ENCODE data around the gene CEP83.

DNA sequence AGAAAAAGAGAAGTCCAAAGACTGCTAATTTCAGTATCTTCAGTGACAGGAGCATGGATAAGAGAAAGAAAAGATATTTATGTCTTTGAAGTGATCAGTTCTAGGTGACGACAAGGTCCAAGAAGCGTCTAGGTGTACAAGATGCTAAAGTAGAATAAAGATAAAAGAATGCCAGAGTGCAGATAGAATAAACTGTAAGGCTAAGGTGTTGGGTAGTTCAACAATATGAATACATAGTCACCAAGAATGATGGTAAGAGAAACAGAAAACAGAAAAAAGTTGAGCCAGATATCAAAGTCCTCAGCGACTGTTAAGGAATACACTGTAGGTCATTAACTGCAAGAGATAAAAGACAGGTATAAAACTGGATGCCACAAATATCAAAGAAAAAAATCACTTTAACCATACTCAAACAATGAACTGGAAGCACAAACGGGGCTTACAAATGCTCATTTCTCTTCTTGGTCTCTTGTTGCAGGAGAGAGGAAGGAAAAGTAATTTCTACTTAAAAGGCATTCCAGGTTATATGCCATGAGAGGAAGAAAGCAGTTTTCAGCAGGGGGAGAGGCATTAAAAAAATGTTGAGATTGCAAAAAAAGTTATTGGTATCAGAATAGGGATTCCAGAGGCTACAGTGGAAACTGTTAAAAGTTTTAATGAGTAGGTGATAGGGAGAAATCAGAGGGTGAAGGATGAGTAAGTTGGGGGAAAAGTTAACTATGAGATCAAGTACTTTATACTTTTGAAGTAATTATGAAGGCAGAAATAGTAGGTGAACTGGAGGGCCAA lies 121.5 kb downstream of the CEP83 start:
- TF ChIP-seq TCF12 (IDR thresholded peaks at IDR 0.05) (no peak), RCOR1 (IDR thresholded peaks at IDR 0.05; ENCODE audit: low read length) (no peak), RAD21 (IDR thresholded peaks at IDR 0.05; ENCODE audit: low read length) (no peak), EP300 (IDR thresholded peaks at IDR 0.05; ENCODE audit: borderline replicate concordance in 1 of 2, low read depth in 1 of 2, low read length in 1 of 2) (no peak), POLR2AphosphoS5 (IDR thresholded peaks at IDR 0.05; ENCODE audit: low read depth, low read length) (no peak), MXI1 (IDR thresholded peaks at IDR 0.05; ENCODE audit: low read depth, low read length) (no peak), NRF1 (IDR thresholded peaks at IDR 0.05; ENCODE audit: low read depth, low read length) (no peak), FOXM1 (IDR thresholded peaks at IDR 0.05; ENCODE audit: low read depth) (no peak), SIN3A (IDR thresholded peaks at IDR 0.05; ENCODE audit: borderline replicate concordance, low read depth, low read length) (no peak), YY1 (IDR thresholded peaks at IDR 0.05; ENCODE audit: low read depth) (no peak)
- TF ChIP-seq, protein P1, sequence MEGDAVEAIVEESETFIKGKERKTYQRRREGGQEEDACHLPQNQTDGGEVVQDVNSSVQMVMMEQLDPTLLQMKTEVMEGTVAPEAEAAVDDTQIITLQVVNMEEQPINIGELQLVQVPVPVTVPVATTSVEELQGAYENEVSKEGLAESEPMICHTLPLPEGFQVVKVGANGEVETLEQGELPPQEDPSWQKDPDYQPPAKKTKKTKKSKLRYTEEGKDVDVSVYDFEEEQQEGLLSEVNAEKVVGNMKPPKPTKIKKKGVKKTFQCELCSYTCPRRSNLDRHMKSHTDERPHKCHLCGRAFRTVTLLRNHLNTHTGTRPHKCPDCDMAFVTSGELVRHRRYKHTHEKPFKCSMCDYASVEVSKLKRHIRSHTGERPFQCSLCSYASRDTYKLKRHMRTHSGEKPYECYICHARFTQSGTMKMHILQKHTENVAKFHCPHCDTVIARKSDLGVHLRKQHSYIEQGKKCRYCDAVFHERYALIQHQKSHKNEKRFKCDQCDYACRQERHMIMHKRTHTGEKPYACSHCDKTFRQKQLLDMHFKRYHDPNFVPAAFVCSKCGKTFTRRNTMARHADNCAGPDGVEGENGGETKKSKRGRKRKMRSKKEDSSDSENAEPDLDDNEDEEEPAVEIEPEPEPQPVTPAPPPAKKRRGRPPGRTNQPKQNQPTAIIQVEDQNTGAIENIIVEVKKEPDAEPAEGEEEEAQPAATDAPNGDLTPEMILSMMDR (IDR thresholded peaks at IDR 0.05) = no peak

Data from SK-N-SH (cell line).